ENCODE data around the gene LCN6. TPM values are rescaled to one million over a fixed set of nuclear protein-coding genes. Genes with fewer than 3 reads are reported as not detected.
"Not testable (repeated sequence)": the region's sequence is repeated elsewhere in the genome, so short reads cannot be mapped to it uniquely, and the experiment has no call there.

LCN6 gene
- total RNA-seq: 12.8 TPM

DNA sequence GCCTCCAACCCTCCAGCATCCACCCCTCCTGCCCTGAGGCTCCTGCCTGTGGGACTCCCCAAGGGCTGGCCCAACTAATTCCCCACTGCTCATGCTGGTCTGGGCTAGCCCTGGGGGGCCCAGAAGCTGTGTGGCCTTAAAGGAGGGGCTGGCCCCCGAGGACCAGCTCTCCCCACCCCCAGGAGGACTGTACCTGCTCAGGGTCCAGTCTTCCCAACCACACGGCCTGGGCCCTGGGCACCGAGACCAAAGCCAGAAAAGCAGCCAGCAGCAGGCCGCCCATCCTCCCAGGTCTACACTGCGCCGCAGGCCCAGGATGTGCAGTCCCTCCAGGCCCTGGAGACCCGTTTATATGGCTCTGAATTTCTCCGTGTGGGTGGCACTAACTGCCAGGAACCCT, at the start of gene LCN6:
Gene LCN6, minus strand, starts transcription at position 325 of the 400 bp plus-strand sequence. Its CDS starts 42 bp downstream, at position 283.
- DNase-seq (ENCODE audit: low spot score): no peak

GRCh38 chr9:136796775-136797347, 48.5 kb upstream of the LCN6 start:
- not testable (repeated sequence) for DNase-seq (ENCODE audit: low spot score)

- DNase-seq (ENCODE audit: low spot score): no peak
Observed at GRCh38 chr9:136796238-136796774, 48.0 kb upstream of the LCN6 start, which contains the start of gene CCDC183. Gene CCDC183 (plus strand): TSS chr9:136796338. CDS start chr9:136796398, 60 bp downstream.

GRCh38 chr9:136795000-136795348, 46.6 kb upstream of the LCN6 start:
- DNase-seq (ENCODE audit: low spot score): no peak

DNA sequence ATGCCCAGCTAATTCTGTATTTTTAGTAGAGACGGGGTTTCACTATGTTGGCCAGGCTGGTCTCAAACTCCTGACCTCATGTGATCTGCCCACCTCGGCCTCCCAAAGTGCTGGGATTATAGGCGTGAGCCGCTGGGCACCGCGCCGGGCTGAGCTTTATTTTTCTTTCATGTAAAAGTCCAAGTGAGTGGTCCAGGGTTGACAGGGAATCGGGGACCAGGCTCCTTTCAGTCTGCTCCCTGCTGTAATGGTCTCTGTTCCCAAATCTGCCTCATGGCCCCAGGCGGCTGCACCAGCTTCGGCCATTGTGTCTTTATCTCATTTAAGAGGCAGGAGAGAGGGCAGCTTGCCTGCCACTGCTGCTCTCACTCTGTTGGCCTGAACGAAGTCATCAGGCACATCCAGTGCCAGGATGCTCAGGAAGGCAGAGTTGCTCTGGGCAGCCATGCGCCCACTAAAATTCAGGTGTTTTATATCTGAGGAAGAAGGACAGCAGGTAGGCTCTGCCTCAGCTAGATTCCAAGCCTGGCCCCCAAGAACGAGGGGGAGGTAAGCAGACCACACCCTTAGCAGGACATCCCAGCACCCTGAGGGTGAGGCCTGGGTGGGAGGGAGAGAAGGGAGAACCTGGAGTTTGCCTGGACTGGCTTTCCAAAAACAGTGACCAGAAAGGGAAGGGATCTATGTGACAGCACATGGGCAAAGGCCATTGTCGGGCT, 46.1 kb upstream of the LCN6 start:
- DNase-seq (ENCODE audit: low spot score): no peak

DNA sequence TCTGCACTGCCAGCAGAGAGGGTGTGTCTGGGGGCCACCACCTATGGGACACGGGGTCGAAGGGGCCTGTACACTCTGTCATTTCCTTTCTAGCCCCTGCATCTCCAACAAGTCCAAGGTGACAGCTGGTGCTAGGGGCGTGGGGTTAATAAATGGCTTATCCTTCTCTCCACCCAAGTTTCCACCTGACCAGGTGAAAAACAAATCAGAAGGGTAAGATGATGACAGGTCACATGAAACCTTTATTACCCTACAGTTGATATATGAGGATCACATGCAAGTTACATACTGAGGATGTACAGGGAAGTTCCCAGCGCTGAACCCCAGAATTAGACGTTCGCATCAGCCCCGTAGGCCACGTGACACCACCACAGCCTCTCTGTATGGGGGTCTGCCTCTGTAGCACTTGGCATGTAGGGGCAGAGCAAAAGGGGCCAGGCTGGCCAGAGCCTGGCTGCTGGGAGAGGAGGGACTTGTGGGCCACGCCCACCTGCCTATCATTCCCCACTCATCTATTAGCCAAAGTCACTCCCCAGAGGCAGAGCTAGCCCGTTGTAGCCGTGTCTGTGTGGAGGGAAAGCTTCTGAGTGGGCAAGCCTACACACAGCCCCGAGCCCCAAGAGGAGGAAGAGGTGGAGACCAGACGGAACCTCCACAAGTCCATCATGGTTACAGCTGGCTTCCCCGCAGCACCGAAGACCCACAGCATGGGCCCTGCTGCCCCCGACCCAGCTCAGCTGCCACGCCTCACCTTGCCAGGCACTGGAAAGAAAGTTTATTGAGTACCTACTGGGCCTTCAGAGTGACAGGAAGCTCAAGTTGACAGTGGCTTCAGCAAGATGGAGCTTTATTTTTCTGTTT, 45.0 kb upstream of the LCN6 start:
- DNase-seq (ENCODE audit: low spot score): no peak

DNA sequence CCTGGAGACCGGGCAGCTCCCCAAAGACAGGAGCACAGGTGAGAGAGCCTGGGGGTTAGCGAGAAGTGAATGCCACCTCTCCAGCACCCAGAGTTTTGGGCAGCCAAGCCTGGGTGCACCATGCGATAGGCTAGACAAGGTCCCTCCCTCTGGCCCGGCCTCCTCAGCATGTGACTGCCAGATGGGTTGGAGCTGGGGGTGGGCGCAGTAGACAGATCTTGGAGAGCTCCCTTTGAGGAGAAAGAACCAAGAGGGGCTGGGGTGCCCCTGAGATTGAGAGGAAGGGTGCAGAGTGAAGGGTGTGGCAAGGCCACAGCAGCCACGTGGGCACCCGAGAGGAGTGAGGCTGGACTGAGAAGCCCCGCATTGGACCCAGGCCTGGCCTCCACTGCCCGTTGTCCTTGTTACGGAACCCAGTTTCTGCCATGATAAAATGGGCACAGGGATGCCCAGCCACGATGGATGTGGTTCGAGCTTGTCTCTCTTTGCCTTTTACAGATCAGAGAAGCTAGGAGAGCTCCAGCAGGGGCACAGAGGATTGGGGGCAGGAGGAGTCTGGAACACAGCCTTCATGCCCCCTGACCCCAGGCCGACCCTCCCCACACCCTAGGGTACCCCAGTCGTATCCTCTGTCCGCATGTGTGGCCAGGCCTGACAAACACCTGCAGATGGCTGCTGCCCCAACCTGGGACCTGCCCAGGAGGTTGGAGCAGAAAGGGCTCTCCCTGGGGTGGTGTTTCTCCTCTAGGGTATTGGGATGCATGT, 44.2 kb upstream of the LCN6 start:
- DNase-seq (ENCODE audit: low spot score): no peak

DNA sequence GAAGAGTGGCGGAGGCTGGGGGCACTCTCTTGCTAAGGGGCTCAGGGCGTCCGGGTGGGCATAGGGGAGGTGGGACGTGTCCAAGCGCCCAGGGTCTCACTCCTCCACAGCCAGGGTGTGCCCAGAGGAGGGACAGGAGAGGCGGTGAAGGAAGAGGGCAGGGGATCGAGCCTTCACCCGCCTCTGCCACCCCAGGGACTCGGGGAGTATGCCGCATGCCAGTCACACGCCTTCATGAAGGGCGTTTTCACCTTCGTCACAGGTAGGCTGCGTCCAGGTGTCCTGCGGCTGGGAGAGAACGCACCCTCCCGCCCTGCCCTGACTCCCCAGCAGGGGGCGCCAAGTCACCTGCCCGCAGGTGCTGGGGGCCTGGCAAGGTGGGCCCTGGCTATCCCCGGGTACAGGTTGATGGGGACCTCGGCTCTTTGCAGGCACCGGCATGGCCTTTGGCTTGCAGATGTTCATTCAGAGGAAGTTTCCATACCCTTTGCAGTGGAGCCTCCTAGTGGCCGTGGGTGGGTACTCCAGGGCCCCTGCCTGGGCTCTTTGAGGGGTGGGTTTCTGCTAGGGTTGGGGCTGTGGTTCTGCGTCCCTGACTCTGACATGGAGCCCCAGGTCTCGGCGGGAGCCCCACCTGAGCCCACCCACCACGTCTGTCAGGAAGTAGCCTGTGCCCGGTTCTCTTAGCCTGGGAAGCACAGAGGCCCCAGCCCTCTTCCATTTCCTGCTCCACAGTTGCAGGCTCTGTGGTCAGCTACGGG, 43.4 kb upstream of the LCN6 start:
- peak; percentile 77 for DNase-seq (ENCODE audit: low spot score)

- peak; percentile 100 for DNase-seq (ENCODE audit: low spot score)
Observed at GRCh38 chr9:136790640-136791515, 42.6 kb upstream of the LCN6 start, which contains the start of gene TMEM141. Gene TMEM141 (plus strand): TSS chr9:136791344. CDS start chr9:136791371, 27 bp downstream.

DNA sequence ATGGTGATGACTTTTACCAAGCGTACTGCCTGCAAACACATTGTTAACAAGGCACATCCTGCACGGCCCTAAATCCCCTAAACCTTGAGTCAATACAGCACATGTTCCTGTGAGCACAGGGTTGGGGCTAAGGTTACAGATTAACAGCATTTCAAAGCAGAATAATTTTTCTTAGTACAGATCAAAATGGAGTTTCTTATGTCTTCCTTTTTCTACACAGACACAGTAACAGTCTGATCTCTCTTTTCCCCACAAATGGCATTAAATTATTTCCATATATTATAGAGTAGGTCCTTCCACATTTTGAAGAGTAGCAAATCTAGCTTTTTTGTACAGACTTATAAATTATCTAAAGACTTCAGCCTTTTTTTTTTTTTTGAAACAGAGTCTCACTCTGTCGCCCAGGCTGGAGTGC, 41.2 kb upstream of the LCN6 start:
- DNase-seq (ENCODE audit: low spot score): no peak

GRCh38 chr9:136788644-136789522, 40.6 kb upstream of the LCN6 start:
- not testable (repeated sequence) for DNase-seq (ENCODE audit: low spot score)

DNA sequence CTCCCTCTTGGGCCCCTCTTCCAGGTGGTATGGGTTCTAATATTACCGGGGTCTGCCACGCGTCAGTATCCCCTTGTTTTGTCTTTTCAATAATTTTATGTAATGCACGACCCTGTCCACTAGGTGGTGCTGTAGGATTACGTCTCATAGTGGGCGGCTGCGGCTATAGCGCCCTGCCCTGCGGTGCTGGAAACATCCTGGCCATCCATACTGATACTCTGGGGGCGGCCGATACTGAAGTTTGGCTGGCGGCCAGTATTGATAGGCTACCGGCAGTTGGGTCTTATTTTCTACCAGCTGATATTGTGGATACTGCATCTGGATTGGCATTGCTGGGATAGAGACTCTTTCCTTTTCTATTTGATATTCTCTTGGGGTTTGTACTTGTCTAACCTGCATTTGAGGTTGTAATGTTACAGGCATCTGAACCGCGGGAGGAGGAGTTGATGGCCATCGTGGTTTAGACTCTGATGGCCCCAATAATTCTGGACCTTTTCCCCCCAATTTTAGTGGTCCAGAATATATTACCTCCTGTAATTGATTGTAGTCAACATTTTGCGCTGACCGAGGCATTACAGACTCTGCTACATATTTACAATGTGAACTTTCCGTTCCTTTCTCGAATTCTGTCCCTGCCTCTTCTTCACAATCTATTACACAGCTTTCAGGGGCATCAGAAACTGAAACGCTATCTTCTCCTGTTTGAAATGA, 39.5 kb upstream of the LCN6 start:
- DNase-seq (ENCODE audit: low spot score): peak; percentile 74

DNA sequence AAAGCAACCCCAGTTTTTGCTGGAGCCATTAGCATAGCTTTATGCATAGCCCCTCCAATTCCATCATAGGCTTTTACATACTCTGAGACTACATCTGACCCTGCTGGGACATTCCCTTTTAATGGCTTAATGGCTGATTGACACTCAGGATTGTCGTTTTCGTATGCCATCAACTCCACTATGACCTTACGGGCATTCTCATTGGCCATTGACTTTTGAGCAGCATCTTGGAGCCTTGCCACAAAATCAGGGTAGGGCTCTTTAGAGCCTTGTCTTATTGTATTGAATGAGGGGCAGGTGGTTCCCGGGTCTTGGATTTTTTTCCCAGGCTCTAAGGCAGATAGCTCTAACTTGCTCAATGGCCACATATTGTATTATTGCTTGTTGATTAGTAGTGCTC, 38.7 kb upstream of the LCN6 start:
- not testable (repeated sequence) for DNase-seq (ENCODE audit: low spot score)

GRCh38 chr9:136786451-136786850, 38.1 kb upstream of the LCN6 start:
- DNase-seq (ENCODE audit: low spot score): no peak

DNA sequence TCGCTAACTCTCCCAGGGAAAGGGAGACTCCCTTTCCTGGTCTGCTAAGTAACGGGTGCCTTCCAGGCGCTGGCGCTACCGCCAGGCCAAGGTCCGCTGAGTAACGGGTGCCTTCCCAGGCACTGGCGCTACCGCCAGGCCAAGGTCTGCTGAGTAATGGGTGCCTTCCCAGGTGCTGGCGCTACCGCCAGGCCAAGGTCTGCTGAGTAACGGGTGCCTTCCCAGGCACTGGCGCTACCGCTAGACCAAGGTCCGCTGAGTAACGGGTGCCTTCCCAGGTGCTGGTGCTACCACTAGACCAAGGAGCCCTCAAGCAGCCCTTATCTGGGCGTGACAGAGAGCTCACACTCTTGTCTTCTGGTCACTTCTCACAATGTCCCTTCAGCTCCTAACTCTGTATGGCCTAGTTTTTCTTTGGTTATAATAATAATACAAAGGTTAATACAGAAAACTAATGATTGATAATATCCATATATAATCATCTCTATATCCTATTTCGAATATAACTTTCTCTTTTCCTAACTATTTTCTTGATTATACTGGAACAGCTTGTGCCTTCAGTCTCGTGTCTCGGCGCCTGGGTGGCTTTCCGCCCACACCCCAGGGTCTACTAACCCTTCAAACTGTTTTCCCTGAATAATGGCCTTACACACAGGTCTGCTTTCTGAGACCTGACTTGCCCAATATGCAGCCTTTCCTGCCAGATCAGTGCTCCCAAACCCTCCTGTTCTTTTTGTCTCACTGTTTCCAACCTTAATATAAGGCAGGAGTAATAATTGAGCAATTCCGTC, 37.4 kb upstream of the LCN6 start:
- not testable (repeated sequence) for DNase-seq (ENCODE audit: low spot score)

DNA sequence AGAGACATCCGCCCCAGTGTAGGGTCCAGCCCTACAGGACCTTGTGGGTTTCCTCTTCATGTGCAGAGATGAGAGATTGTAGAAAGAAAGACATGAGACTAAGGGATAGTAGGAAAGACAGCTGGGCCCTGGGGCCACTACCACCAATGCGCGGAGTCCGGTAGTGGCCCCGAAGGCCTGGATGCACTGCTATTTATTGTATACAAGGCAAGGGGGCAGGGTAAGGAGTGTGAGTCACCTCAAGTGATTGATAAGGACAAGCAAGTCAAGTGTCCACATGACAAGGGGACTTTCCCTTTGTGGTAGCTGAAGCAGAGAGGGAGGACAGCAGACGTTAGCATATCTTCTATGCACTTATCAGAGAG, 36.7 kb upstream of the LCN6 start:
- peak; percentile 36 for DNase-seq (ENCODE audit: low spot score)
